ENCODE results near the gene IGSF21. TPM values are rescaled to one million over a fixed set of nuclear protein-coding genes. Genes with fewer than 3 reads are reported as not detected.

Gene IGSF21
- total and polyA plus RNA-seq, 2 donors (not counting 3 experiments of a cell fraction or from before 2014, with no cell fraction given), result not detected

- intact Hi-C loops (cut with micrococcal nuclease), result no loop called here
- Histone ChIP-seq H3K9me3 (replicated peaks; ENCODE audit: control insufficient read depth, insufficient read depth, low read length) (peaks cover 2% of the 10 kb centered on the region), H3K79me2 (ENCODE audit: control insufficient read depth, insufficient read depth, low read length) (no peaks in the 10 kb centered on the region), H2AFZ (ENCODE audit: low read depth, low read length) (no peak overlapping the region), H3K36me3 (ENCODE audit: control insufficient read depth in 2 of 2, extremely low read depth in 1 of 2, insufficient read depth in 2 of 2, low read length in 2 of 2) (no peaks in the 10 kb centered on the region), H3K9me1 (replicated peaks; ENCODE audit: control insufficient read depth, extremely low read depth, insufficient read depth, low read length) (no peaks in the 10 kb centered on the region), H4K20me1 (replicated peaks; ENCODE audit: control insufficient read depth, extremely low read depth, insufficient read depth, low read length) (no peaks in the 10 kb centered on the region), H3K27me3 (ENCODE audit: control insufficient read depth in 2 of 2, insufficient read depth in 2 of 2, low read length in 2 of 2) (no peaks in the 10 kb centered on the region), H3K9ac (replicated peaks; ENCODE audit: extremely low read depth, insufficient read depth, low read length) (no peak overlapping the region), H3K4me1 (ENCODE audit: control insufficient read depth, extremely low read depth, insufficient read depth, low read length) (no peaks in the 10 kb centered on the region), H3K4me3 (replicated peaks in 1 of 3; ENCODE audit: insufficient read depth in 1 of 3, low read depth in 1 of 3, low read length in 3 of 3) (no peak overlapping the region), H3K27ac (ENCODE audit: insufficient read depth, low read depth, low read length) (no peak overlapping the region), H3K4me2 (ENCODE audit: insufficient read depth, low read length) (no peak overlapping the region)
- ChIA-PET POLR2A (no interaction called here), CTCF (no interaction called here)
- FAIRE-seq, result no peak
- BruUV-seq (replicated peaks), result no TSS peak
- dilution Hi-C loops (cut with MboI; ENCODE audit: extremely low pct_ligation_motif_present, low sequenced_read_pairs), result no loop called here
- no peak for DNase-seq (ENCODE audit: low read depth, low spot score)
- TF ChIP-seq FOS (IDR thresholded peaks at IDR 0.05; ENCODE audit: borderline replicate concordance, insufficient read depth, low read length) (no peak), POLR2AphosphoS5 (IDR thresholded peaks at IDR 0.05; ENCODE audit: insufficient read depth, low read depth, low read length) (no peak), GATA2 (IDR thresholded peaks at IDR 0.05; ENCODE audit: insufficient read depth, insufficient read length, low read depth, low read length) (no peak), MAX (IDR thresholded peaks at IDR 0.05; ENCODE audit: insufficient read depth, insufficient read length) (no peak), EZH2 (IDR thresholded peaks at IDR 0.05; ENCODE audit: borderline replicate concordance, low read depth, low read length, severe bottlenecking) (no peak), POLR2A (IDR thresholded peaks at IDR 0.05; ENCODE audit: low read depth, low read length) (no peak), JUN (IDR thresholded peaks at IDR 0.05; ENCODE audit: borderline replicate concordance, insufficient read depth, insufficient read length, low read depth) (no peak), MYC (IDR thresholded peaks at IDR 0.05; ENCODE audit: low read depth, low read length) (no peak), CTCF (IDR thresholded peaks at IDR 0.05; ENCODE audit: extremely low read depth in 1 of 2, insufficient read depth in 1 of 2, low read depth in 1 of 2, low read length in 2 of 2) (no peak)
Observed at GRCh38 chr1:18398791-18399530, 291.4 kb downstream of the IGSF21 start.
